Retinal pigment epithelial cell (primary cell): ENCODE data around the gene BCO2.

Experiments
- DNase-seq: peaks from one replicate; pipeline ENCODE4 v3.0.0-alpha.2; 2010; ENCODE audit warnings: low read depth
- H3K4me3 ChIP-seq: 2 replicates; pipeline ENCODE4 v1.5.1; 2011; ENCODE audit warnings: mild to moderate bottlenecking, low read length, control low read depth, moderate library complexity
- CTCF ChIP-seq: conservative IDR thresholded peaks from 2 replicates; pipeline ENCODE4 v1.5.1; 2011; ENCODE audit warnings: low read depth, low read length, control low read depth, inconsistent platforms

BCO2 gene

GRCh38 chr11:112200252-112200651 lies 24.9 kb downstream of the BCO2 start:
- no peak overlapping the region for H3K4me3 ChIP-seq
- no peak for TF ChIP-seq CTCF
- DNase-seq, result no peak

GRCh38 chr11:112206071-112206470 lies 30.8 kb downstream of the BCO2 start:
- TF ChIP-seq CTCF, result no peak
- DNase-seq, result no peak
- H3K4me3 ChIP-seq, result no peak overlapping the region

GRCh38 chr11:112210890-112211289 lies 35.6 kb downstream of the BCO2 start:
- H3K4me3 ChIP-seq, result no peak overlapping the region
- no peak for TF ChIP-seq CTCF
- DNase-seq, result no peak

- TF ChIP-seq CTCF, result no peak
- no peak overlapping the region for H3K4me3 ChIP-seq
- no peak for DNase-seq
These were observed 36.2 kb downstream of the BCO2 start for GRCh38 chr11:112211536-112211935.

- no peak overlapping the region for H3K4me3 ChIP-seq
- no peak for DNase-seq
- TF ChIP-seq CTCF, result no peak
These were observed 37.0 kb downstream of the BCO2 start for GRCh38 chr11:112212290-112212689.

- H3K4me3 ChIP-seq, result no peak overlapping the region
- TF ChIP-seq CTCF, result no peak
- DNase-seq, result no peak
These were observed 37.4 kb downstream of the BCO2 start for GRCh38 chr11:112212710-112213109.

- no peak for DNase-seq
- no peak for TF ChIP-seq CTCF
- H3K4me3 ChIP-seq, result no peak overlapping the region
These were observed 38.4 kb downstream of the BCO2 start for GRCh38 chr11:112213753-112214152.
